GM19463 (cell line): ENCODE data around the gene GLCE.

Experiments used
- ATAC-seq: cut with Tn5 transposase; IDR thresholded peaks from one replicate; pipeline ENCODE4 v1.9.1; 2021; ENCODE audit warnings: mild to moderate bottlenecking, moderate library complexity; ENCODE audit not compliant: unreplicated experiment

Gene GLCE

GRCh38 chr15:69160141-69160993 is at the start of gene GLCE:
Gene GLCE (plus strand): TSS chr15:69160635. CDS start chr15:69255807, 95,172 bp downstream.
- peak; percentile 97 for ATAC-seq

DNA sequence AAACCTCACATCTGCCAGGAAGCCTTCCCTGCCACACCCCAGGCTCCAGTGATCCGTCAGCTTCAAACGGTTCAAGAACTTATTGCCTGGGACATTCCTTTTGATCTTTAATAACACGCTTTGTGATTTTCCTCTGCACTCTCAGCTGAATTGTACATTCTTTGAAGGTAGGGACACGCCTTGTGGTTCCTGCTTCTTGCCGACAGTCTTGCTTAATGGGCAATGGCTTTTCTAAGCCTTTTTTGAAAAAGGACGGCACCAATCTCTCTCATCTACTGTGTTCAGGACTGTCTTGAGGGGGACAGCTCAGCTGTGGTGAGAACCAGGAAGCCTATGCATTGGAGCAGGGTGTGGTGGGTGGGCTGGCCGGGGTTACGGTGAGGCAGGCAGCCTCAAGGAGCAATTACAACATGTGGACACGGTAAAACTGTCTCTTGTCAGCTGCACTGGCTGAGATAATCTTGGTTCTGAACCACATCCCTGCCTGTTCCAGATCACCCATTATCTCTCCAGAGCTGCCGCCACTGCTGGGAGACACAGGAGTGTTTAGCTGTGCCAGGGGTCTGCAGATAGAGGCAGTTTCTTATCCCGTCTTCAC is 46.0 kb upstream of the GLCE start:
- no peak for ATAC-seq

DNA sequence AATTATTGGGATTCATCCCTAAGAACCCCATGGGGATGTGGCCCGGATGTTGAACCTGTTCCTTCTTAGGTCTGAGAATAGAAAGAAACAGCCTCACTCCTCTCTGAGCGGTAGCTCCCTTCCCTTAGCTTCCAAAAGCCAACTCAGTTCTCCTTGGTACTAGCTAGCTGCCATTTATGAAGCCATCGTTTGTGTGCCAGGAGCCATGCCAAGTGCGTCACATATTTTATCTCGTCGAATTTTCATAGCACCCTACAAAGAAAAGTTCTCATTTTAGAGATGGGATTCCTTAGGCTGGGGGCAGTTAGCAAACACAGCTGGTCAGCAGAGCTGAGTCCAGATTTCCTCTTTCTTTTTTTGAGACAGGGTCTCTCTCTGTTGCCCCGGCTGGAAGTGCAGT is 45.4 kb upstream of the GLCE start:
- no peak for ATAC-seq

DNA sequence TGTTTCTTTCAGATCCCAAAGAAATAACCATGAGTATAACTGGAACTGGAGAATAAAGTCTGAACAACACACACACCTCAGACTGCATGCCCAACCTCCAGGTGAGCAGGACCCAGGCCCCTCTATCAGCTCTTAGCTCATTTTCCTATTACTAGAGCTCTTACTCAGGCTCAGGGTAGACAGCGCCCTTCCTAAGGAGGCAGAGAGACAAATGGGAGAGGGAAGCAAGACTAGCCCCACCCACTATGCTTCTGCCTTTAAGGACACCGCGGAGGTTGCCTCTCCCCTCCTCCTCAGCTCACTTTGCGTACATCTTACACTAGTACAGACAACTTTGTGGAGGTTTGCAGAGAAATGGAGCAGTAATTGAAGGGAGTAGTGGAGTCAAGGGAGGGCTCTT is 44.0 kb upstream of the GLCE start:
- ATAC-seq, result no peak

- ATAC-seq, result no peak
Observed at GRCh38 chr15:69117431-69117871, 43.0 kb upstream of the GLCE start.

DNA sequence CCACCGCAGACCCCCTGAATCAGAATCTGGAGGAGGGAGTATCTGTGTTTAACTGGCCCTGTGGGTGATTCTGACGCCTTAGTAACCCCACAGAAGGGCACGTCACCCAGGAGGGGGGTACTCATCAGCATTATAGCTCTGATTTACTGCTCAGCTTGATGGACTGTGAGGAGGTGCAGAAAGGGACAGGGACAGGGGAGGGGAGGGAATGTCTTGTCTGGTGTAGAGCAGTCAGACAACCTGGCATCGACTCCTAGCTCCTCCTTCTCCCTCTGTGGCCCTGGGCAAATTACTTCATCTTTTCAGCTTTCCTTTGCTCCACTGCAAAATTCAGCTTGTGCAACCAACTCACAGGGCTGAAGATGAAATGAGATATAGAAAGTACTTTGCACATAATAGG is 42.3 kb upstream of the GLCE start:
- no peak for ATAC-seq

- ATAC-seq, result no peak
Observed at GRCh38 chr15:69119001-69119400, 41.4 kb upstream of the GLCE start.

GRCh38 chr15:69119683-69120395 is 40.6 kb upstream of the GLCE start:
- ATAC-seq, result no peak

- no peak for ATAC-seq
Observed at GRCh38 chr15:69120732-69121131, 39.7 kb upstream of the GLCE start.

GRCh38 chr15:69121198-69121828 is 39.1 kb upstream of the GLCE start:
- no peak for ATAC-seq

- ATAC-seq, result no peak
Observed at GRCh38 chr15:69125236-69125635, 35.2 kb upstream of the GLCE start.

GRCh38 chr15:69126054-69126469 is 34.4 kb upstream of the GLCE start:
- no peak for ATAC-seq

- ATAC-seq, result no peak
Observed at GRCh38 chr15:69127306-69127705, 33.1 kb upstream of the GLCE start.

GRCh38 chr15:69128667-69129311 is 31.6 kb upstream of the GLCE start:
- ATAC-seq, result no peak

DNA sequence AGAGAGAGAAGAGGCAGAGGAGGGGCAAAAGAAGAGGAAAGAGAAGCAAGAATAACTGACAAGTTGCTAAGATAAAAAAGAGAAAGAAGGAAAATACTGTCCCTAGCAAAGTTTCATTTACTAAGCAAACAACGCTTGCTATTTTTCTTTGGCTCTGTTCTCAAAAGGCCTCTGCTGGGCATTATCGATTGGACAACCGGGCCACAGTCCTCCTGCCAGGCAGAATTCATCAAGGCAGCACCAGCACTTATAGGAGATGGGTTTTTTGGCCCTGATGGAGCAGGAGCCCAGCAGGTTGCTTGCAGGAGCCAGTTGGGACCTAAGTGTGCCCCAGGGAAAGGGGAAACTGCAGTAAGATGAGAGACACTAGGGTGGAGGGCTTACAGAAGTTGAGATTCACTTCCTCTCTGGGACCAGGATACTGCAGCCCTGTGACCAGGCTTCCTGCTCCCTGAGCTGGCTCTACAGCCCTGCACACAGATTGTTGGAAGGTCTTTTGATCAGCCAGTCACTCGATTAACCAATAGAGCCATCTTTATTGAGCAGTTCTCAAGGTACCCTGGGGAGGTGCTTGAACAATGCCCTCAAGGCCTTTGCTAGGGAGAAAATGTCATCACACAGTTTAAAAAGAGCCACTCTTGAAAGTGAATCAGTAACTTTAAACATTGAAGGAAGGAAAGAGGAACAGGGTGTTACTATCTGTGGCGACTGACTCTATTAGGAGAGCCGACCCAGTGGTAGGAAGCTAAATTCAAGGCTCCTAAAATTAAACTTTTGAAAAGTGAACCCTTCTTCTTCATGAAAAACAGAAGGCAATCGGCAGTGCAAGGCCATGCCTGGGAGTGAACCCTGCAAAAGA is 28.8 kb upstream of the GLCE start:
- no peak for ATAC-seq

- no peak for ATAC-seq
Observed at GRCh38 chr15:69132430-69132829, 28.0 kb upstream of the GLCE start.

- ATAC-seq, result no peak
Observed at GRCh38 chr15:69132977-69133861, 27.2 kb upstream of the GLCE start.

- no peak for ATAC-seq
Observed at GRCh38 chr15:69133862-69134519, 26.4 kb upstream of the GLCE start.
